ENCODE data around the gene GOLM1. TPM values are rescaled to one million over a fixed set of nuclear protein-coding genes. Genes with fewer than 3 reads are reported as not detected.

The GOLM1 gene
- total and polyA plus RNA-seq, 2 donors (not counting 1 experiment from before 2014, with no cell fraction given) = 0.54 TPM; not detected in 1

- Histone ChIP-seq H3K9ac (ENCODE audit: low read length) (no peak overlapping the region), H3K9me3 (ENCODE audit: control extremely low read depth in 1 of 3, control insufficient read depth in 2 of 3, insufficient read depth in 1 of 3, low read length in 2 of 3) (peaks cover 0 to 7% (median 0%) of the 10 kb centered on the region in 3 donors), H4K20me1 (ENCODE audit: control insufficient read depth, insufficient read depth, low read length, poor library complexity, severe bottlenecking) (no peaks in the 10 kb centered on the region), H3K27ac (ENCODE audit: low read length in 2 of 2) (no peak overlapping the region), H3K4me3 (ENCODE audit: control extremely low read depth in 1 of 5, extremely low read depth in 1 of 5, insufficient read depth in 1 of 5, low read depth in 2 of 5, low read length in 4 of 5) (no peak overlapping the region), H3K4me2 (replicated peaks; ENCODE audit: low read depth, low read length, poor library complexity, severe bottlenecking) (no peak overlapping the region), H3K79me2 (ENCODE audit: control insufficient read depth, insufficient read depth, low read length) (no peaks in the 10 kb centered on the region), H3K27me3 (replicated peaks in 1 of 4; ENCODE audit: control extremely low read depth in 1 of 4, control insufficient read depth in 3 of 4, insufficient read depth in 4 of 4, low read length in 3 of 4) (no peaks in the 10 kb centered on the region), H3K4me1 (ENCODE audit: control insufficient read depth in 2 of 2, insufficient read depth in 2 of 2, low read length in 2 of 2) (no peaks in the 10 kb centered on the region), H3K36me3 (replicated peaks in 1 of 2; ENCODE audit: control extremely low read depth in 1 of 2, control insufficient read depth in 1 of 2, extremely low read depth in 1 of 2, insufficient read depth in 2 of 2, low read length in 1 of 2) (no peaks in the 10 kb centered on the region), H2AFZ (ENCODE audit: insufficient read depth, low read depth, low read length, poor library complexity, severe bottlenecking) (no peak overlapping the region)
- TF ChIP-seq CTCF (IDR thresholded peaks at IDR 0.05) (no peak), EZH2 (IDR thresholded peaks at IDR 0.05; ENCODE audit: borderline replicate concordance, insufficient read depth, low read depth, low read length, poor library complexity, severe bottlenecking) (no peak)
- ATAC-seq (ENCODE audit: low read depth) (no peak), DNase-seq (no peak)
- Mint-ChIP-seq H3K4me3 (no peak overlapping the region), H3K27ac (no peak overlapping the region), H3K9me3 (ENCODE audit: insufficient read depth) (peaks cover 2% of the 10 kb centered on the region), H3K4me1 (no peaks in the 10 kb centered on the region), H3K27me3 (no peaks in the 10 kb centered on the region)
- ChIA-PET POLR2A (no interaction called here), CTCF (interaction anchor here (0.6 kb wide), 1 partner anchor 1864 kb away, joined by 3 read pairs; no protein-coding TSS in a partner anchor)
- 95% methylated on average over 4 of the region's 13 CpGs for WGBS (ENCODE audit: insufficient coverage)
- intact Hi-C loops (cut with micrococcal nuclease) = no loop called here
These were observed 52.0 kb downstream of the GOLM1 start for GRCh38 chr9:86047361-86047760.

GRCh38 chr9:86046930-86047341 lies 52.4 kb downstream of the GOLM1 start:
- no peak for DNase-seq
- no peaks in the 10 kb centered on the region for H3K4me1 ChIP-seq (ENCODE audit: control insufficient read depth in 2 of 2, insufficient read depth in 2 of 2, low read length in 2 of 2)
- WGBS (ENCODE audit: insufficient coverage) = 83% methylated on average over 5 of the region's 8 CpGs
- H3K36me3 ChIP-seq (replicated peaks in 1 of 2; ENCODE audit: control extremely low read depth in 1 of 2, control insufficient read depth in 1 of 2, extremely low read depth in 1 of 2, insufficient read depth in 2 of 2, low read length in 1 of 2) = no peaks in the 10 kb centered on the region
- Mint-ChIP-seq H3K27me3 (no peaks in the 10 kb centered on the region), H3K4me1 (no peaks in the 10 kb centered on the region), H3K9me3 (ENCODE audit: insufficient read depth) (peaks cover 2% of the 10 kb centered on the region), H3K27ac (no peak overlapping the region), H3K4me3 (no peak overlapping the region)
- no peaks in the 10 kb centered on the region for H3K27me3 ChIP-seq (replicated peaks in 1 of 4; ENCODE audit: control extremely low read depth in 1 of 4, control insufficient read depth in 3 of 4, insufficient read depth in 4 of 4, low read length in 3 of 4)
- no peak for TF ChIP-seq CTCF (IDR thresholded peaks at IDR 0.05)
- no peak for TF ChIP-seq EZH2 (IDR thresholded peaks at IDR 0.05; ENCODE audit: borderline replicate concordance, insufficient read depth, low read depth, low read length, poor library complexity, severe bottlenecking)
- no peak for ATAC-seq (ENCODE audit: low read depth)
- H3K9me3 ChIP-seq (ENCODE audit: control extremely low read depth in 1 of 3, control insufficient read depth in 2 of 3, insufficient read depth in 1 of 3, low read length in 2 of 3) = peaks cover 0 to 6% (median 0%) of the 10 kb centered on the region in 3 donors
- no peak overlapping the region for H3K27ac ChIP-seq (ENCODE audit: low read length in 2 of 2)
- H4K20me1 ChIP-seq (ENCODE audit: control insufficient read depth, insufficient read depth, low read length, poor library complexity, severe bottlenecking) = no peaks in the 10 kb centered on the region
- CTCF ChIA-PET = no interaction called here
- H3K4me3 ChIP-seq (ENCODE audit: control extremely low read depth in 1 of 5, extremely low read depth in 1 of 5, insufficient read depth in 1 of 5, low read depth in 2 of 5, low read length in 4 of 5) = no peak overlapping the region
- intact Hi-C loops (cut with micrococcal nuclease) = no loop called here
- no peaks in the 10 kb centered on the region for H3K79me2 ChIP-seq (ENCODE audit: control insufficient read depth, insufficient read depth, low read length)
- POLR2A ChIA-PET = no interaction called here
- no peak overlapping the region for H3K9ac ChIP-seq (ENCODE audit: low read length)
- no peak overlapping the region for H3K4me2 ChIP-seq (replicated peaks; ENCODE audit: low read depth, low read length, poor library complexity, severe bottlenecking)
- H2AFZ ChIP-seq (ENCODE audit: insufficient read depth, low read depth, low read length, poor library complexity, severe bottlenecking) = no peak overlapping the region
